HEK293 (cell line): ENCODE results near the gene MIER3.
A peak's percentile ranks its signal among the peaks of the same experiment; 100 is the strongest.

Experiments used
- BCL11A ChIP-seq: fragments of 450-650 bp; formaldehyde crosslinking; IDR thresholded peaks from 2 replicates; pipeline ENCODE4 v1.5.1; 2016; ENCODE audit warnings: low read depth, missing biosample characterization, missing genetic modification characterization
- BCL11B ChIP-seq: fragments of 450-650 bp; formaldehyde crosslinking; IDR thresholded peaks from 2 replicates; pipeline ENCODE4 v1.5.1; 2016; ENCODE audit warnings: low read depth, missing biosample characterization, missing genetic modification characterization
- EGR2 ChIP-seq: fragments of 450-650 bp; formaldehyde crosslinking; IDR thresholded peaks from 2 replicates; pipeline ENCODE4 v1.5.1; 2016; ENCODE audit warnings: low read depth, missing biosample characterization, missing genetic modification characterization
- GLI4 ChIP-seq: fragments of 450-650 bp; formaldehyde crosslinking; IDR thresholded peaks from 2 replicates; pipeline ENCODE4 v1.5.1; 2016; ENCODE audit warnings: missing biosample characterization, missing genetic modification characterization
- KLF8 ChIP-seq: fragments of 450-650 bp; formaldehyde crosslinking; IDR thresholded peaks from 2 replicates; pipeline ENCODE4 v1.5.1; 2016; ENCODE audit warnings: missing biosample characterization, missing genetic modification characterization
- MZF1 ChIP-seq: fragments of 450-650 bp; formaldehyde crosslinking; IDR thresholded peaks from 2 replicates; pipeline ENCODE4 v1.5.1; 2017; ENCODE audit warnings: missing biosample characterization, missing genetic modification characterization, borderline replicate concordance
- PBX3 ChIP-seq: sonication (generic); formaldehyde crosslinking; IDR thresholded peaks from 2 replicates; pipeline ENCODE4 v1.8.1; 2022; ENCODE audit warnings: mild to moderate bottlenecking, moderate library complexity, missing genetic modification reagents
- PRDM1 ChIP-seq: fragments of 450-650 bp; formaldehyde crosslinking; IDR thresholded peaks from 2 replicates; pipeline ENCODE4; 2016; ENCODE audit warnings: missing biosample characterization, missing genetic modification characterization
- SCRT2 ChIP-seq: fragments of 450-650 bp; formaldehyde crosslinking; IDR thresholded peaks from 2 replicates; pipeline ENCODE4 v1.5.1; 2016; ENCODE audit warnings: missing biosample characterization, missing genetic modification characterization
- SP2 ChIP-seq: fragments of 450-650 bp; formaldehyde crosslinking; IDR thresholded peaks from 2 replicates; pipeline ENCODE4 v1.5.1; 2016; ENCODE audit warnings: missing biosample characterization, missing genetic modification characterization
- SP3 ChIP-seq: fragments of 450-650 bp; formaldehyde crosslinking; IDR thresholded peaks from 2 replicates; pipeline ENCODE4 v1.5.1; 2016; ENCODE audit warnings: missing biosample characterization, missing genetic modification characterization
- SP7 ChIP-seq: fragments of 450-650 bp; formaldehyde crosslinking; IDR thresholded peaks from 2 replicates; pipeline ENCODE4 v1.5.1; 2016; ENCODE audit warnings: missing biosample characterization, missing genetic modification characterization
- ZBTB17 ChIP-seq: fragments of 450-650 bp; formaldehyde crosslinking; IDR thresholded peaks from 2 replicates; pipeline ENCODE4 v1.5.1; 2016; ENCODE audit warnings: missing biosample characterization, missing genetic modification characterization
- ZBTB8A ChIP-seq: fragments of 450-650 bp; formaldehyde crosslinking; IDR thresholded peaks from 2 replicates; pipeline ENCODE4 v1.5.1; 2016; ENCODE audit warnings: missing biosample characterization, missing genetic modification characterization
- ZFHX2 ChIP-seq: fragments of 450-650 bp; formaldehyde crosslinking; conservative IDR thresholded peaks from 2 replicates; pipeline ENCODE4 v1.5.1; 2016; ENCODE audit warnings: missing biosample characterization, missing genetic modification characterization
- ZNF10 ChIP-seq: fragments of 450-650 bp; formaldehyde crosslinking; IDR thresholded peaks from 2 replicates; pipeline ENCODE4 v1.5.1; 2017; ENCODE audit warnings: missing biosample characterization, missing genetic modification characterization
- ZNF2 ChIP-seq: fragments of 450-650 bp; formaldehyde crosslinking; IDR thresholded peaks from 2 replicates; pipeline ENCODE4 v1.5.1; 2016; ENCODE audit warnings: missing biosample characterization, missing genetic modification characterization
- ZNF202 ChIP-seq: fragments of 450-650 bp; formaldehyde crosslinking; IDR thresholded peaks from 2 replicates; pipeline ENCODE4 v1.5.1; 2016; ENCODE audit warnings: missing biosample characterization, missing genetic modification characterization, borderline replicate concordance
- ZNF23 ChIP-seq: fragments of 450-650 bp; formaldehyde crosslinking; IDR thresholded peaks from 2 replicates; pipeline ENCODE4 v1.5.1; 2016; ENCODE audit warnings: missing biosample characterization, missing genetic modification characterization, borderline replicate concordance
- ZNF280C ChIP-seq: fragments of 450-650 bp; formaldehyde crosslinking; IDR thresholded peaks from 2 replicates; pipeline ENCODE4 v1.5.1; 2016; ENCODE audit warnings: missing biosample characterization, missing genetic modification characterization
- ZNF292 ChIP-seq: fragments of 450-650 bp; formaldehyde crosslinking; IDR thresholded peaks from 2 replicates; pipeline ENCODE4 v1.5.1; 2016; ENCODE audit warnings: low read depth, missing biosample characterization, missing genetic modification characterization, borderline replicate concordance
- ZNF501 ChIP-seq: fragments of 450-650 bp; formaldehyde crosslinking; IDR thresholded peaks from 2 replicates; pipeline ENCODE4 v1.5.1; 2016; ENCODE audit warnings: missing biosample characterization, missing genetic modification characterization
- ZNF510 ChIP-seq: fragments of 450-650 bp; formaldehyde crosslinking; IDR thresholded peaks from 2 replicates; pipeline ENCODE4 v1.5.1; 2018; ENCODE audit warnings: mild to moderate bottlenecking, missing genetic modification characterization, missing biosample characterization; ENCODE audit not compliant: insufficient replicate concordance
- ZNF518A ChIP-seq: fragments of 450-650 bp; formaldehyde crosslinking; conservative IDR thresholded peaks from 2 replicates; pipeline ENCODE4 v1.5.1; 2016; ENCODE audit warnings: low read depth, missing biosample characterization, missing genetic modification characterization
- ZNF626 ChIP-seq: fragments of 450-650 bp; sonication (Bioruptor Pico); formaldehyde crosslinking; IDR thresholded peaks from 2 replicates; pipeline ENCODE4 v1.5.1; 2018; ENCODE audit warnings: missing biosample characterization, missing genetic modification characterization, inconsistent platforms
- ZNF629 ChIP-seq: fragments of 450-650 bp; formaldehyde crosslinking; IDR thresholded peaks from 2 replicates; pipeline ENCODE4 v1.5.1; 2017; ENCODE audit warnings: missing biosample characterization, missing genetic modification characterization
- ZNF670 ChIP-seq: fragments of 450-650 bp; formaldehyde crosslinking; IDR thresholded peaks from 2 replicates; pipeline ENCODE4 v1.5.1; 2016; ENCODE audit warnings: missing biosample characterization, missing genetic modification characterization, low read depth
- ZNF791 ChIP-seq: fragments of 450-650 bp; formaldehyde crosslinking; IDR thresholded peaks from 2 replicates; pipeline ENCODE4 v1.5.1; 2016; ENCODE audit warnings: missing biosample characterization, missing genetic modification characterization

Gene MIER3

GRCh38 chr5:56909294-56910209 lies 42.4 kb downstream of the MIER3 start, which contains the start of gene SETD9 (continued):
- TF ChIP-seq KLF8 (tag by site-specific recombination) = peak; percentile 90
- no peak for TF ChIP-seq ZNF670
- TF ChIP-seq MZF1 (tag by site-specific recombination) = peak; percentile 14; the same call in 1 of the 2 replicates
- peak; percentile 84 for TF ChIP-seq PBX3
- TF ChIP-seq SCRT2 (tag by site-specific recombination) = peak; percentile 91
- peak; percentile 47; the same call in 1 of the 2 replicates for TF ChIP-seq ZNF629 (tag by site-specific recombination)
- TF ChIP-seq ZNF292 (tag by site-specific recombination) = no peak
- peak; percentile 52 for TF ChIP-seq ZFHX2 (tag by site-specific recombination)
- TF ChIP-seq SP2 (tag by site-specific recombination) = peak; percentile 76
- no peak for TF ChIP-seq ZNF626 (tag by site-specific recombination)
- TF ChIP-seq ZNF280C (tag by site-specific recombination) = no peak
- TF ChIP-seq GLI4 (tag by site-specific recombination) = 0 out of 2 replicates have a peak, but pooled peaks have one; percentile 48
- TF ChIP-seq BCL11B (tag by site-specific recombination) = peak; percentile 1; the same call in 1 of the 2 replicates
- TF ChIP-seq ZNF202 (tag by site-specific recombination) = no peak
- TF ChIP-seq PRDM1 (tag by site-specific recombination) = no peak; the same call in 1 of the 2 replicates
- no peak for TF ChIP-seq ZNF791
- TF ChIP-seq ZNF23 (tag by site-specific recombination) = no peak
- TF ChIP-seq ZBTB17 = peak; percentile 87
- peak; percentile 48; the same call in 1 of the 2 replicates for TF ChIP-seq ZNF10
- peak; percentile 69; the same call in 1 of the 2 replicates for TF ChIP-seq ZBTB8A
- peak; percentile 34; the same call in 1 of the 2 replicates for TF ChIP-seq EGR2
- peak; percentile 68 for TF ChIP-seq SP7 (tag by site-specific recombination)
- TF ChIP-seq ZNF518A (tag by site-specific recombination) = no peak
- TF ChIP-seq SP3 (tag by site-specific recombination) = peak; percentile 84
- no peak for TF ChIP-seq BCL11A (tag by site-specific recombination)
- TF ChIP-seq ZNF2 (tag by site-specific recombination) = no peak; the same call in 1 of the 2 replicates
- TF ChIP-seq ZNF510 = no peak
- TF ChIP-seq ZNF501 (tag by site-specific recombination) = 0 out of 2 replicates have a peak, but pooled peaks have one; percentile 74
